ENCODE results near the gene MAP2K7. TPM values are rescaled to one million over a fixed set of nuclear protein-coding genes. Genes with fewer than 3 reads are reported as not detected.

Gene MAP2K7
- total RNA-seq, result 10 to 100 TPM; 36.8 to 37.0 TPM

- Mint-ChIP-seq H3K27me3 (no peaks in the 10 kb centered on the region), H3K36me3 (ENCODE audit: low read depth) (peaks cover 15% of the 10 kb centered on the region), H3K9me3 (no peaks in the 10 kb centered on the region), H3K4me1 (ENCODE audit: low read depth) (peaks cover 18% of the 10 kb centered on the region), H3K4me3 (peak within 1 kb of the TSS; percentile 89), H3K27ac (peak within 1 kb of the TSS; percentile 91)
- peak; percentile 54 for TF ChIP-seq CTCF (IDR thresholded peaks at IDR 0.05)
- intact Hi-C loops (cut with micrococcal nuclease), result no loop called here
- ATAC-seq (peak; percentile 92), DNase-seq (peak; percentile 100)
- ChIA-PET CTCF (interaction anchor here (0.6 to 1.5 kb wide), 9 partner anchors 14 to 306 kb away, joined by 3 to 10 read pairs (median 4); partner anchors contain the start of genes CTXN1, SNAPC2 and TIMM44), POLR2A (interaction anchor here (0.9 to 1.6 kb wide), 4 partner anchors 11 to 21 kb away, joined by 3 to 13 read pairs (median 9); partner anchors contain the start of genes SNAPC2 and TGFBR3L)
Observed at GRCh38 chr19:7903244-7904073, at the start of gene MAP2K7. Gene MAP2K7 (plus strand): TSS chr19:7903877. CDS start chr19:7903945, 68 bp downstream.

GRCh38 chr19:7855426-7856108 is 48.1 kb upstream of the MAP2K7 start:
- TF ChIP-seq CTCF (IDR thresholded peaks at IDR 0.05), result no peak
- H3K27me3 Mint-ChIP-seq, result peaks cover 6% of the 10 kb centered on the region
- no peak overlapping the region for H3K4me3 Mint-ChIP-seq
- no peak overlapping the region for H3K27ac Mint-ChIP-seq
- no peaks in the 10 kb centered on the region for H3K9me3 Mint-ChIP-seq
- ATAC-seq (no peak), DNase-seq (no peak)
- intact Hi-C loops (cut with micrococcal nuclease), result loop anchor here (10.0 kb wide), 1 partner anchor 69 kb away; the partner anchor contains the start of genes CTXN1 and SNAPC2
- ChIA-PET POLR2A (no interaction called here), CTCF (interaction anchor here (0.6 kb wide), 1 partner anchor 14 kb away, joined by 3 read pairs; no protein-coding TSS in a partner anchor)
- H3K36me3 Mint-ChIP-seq (ENCODE audit: low read depth), result no peaks in the 10 kb centered on the region
- H3K4me1 Mint-ChIP-seq (ENCODE audit: low read depth), result peaks cover 5% of the 10 kb centered on the region

GRCh38 chr19:7856109-7856591 is 47.5 kb upstream of the MAP2K7 start:
- Mint-ChIP-seq H3K27ac (no peak overlapping the region), H3K36me3 (ENCODE audit: low read depth) (no peaks in the 10 kb centered on the region), H3K27me3 (peaks cover 8% of the 10 kb centered on the region), H3K4me3 (no peak overlapping the region), H3K9me3 (no peaks in the 10 kb centered on the region), H3K4me1 (ENCODE audit: low read depth) (peaks cover 5% of the 10 kb centered on the region)
- no peak for TF ChIP-seq CTCF (IDR thresholded peaks at IDR 0.05)
- intact Hi-C loops (cut with micrococcal nuclease), result loop anchor here (10.0 kb wide), 1 partner anchor 69 kb away; the partner anchor contains the start of genes CTXN1 and SNAPC2
- no peak for ATAC-seq
- ChIA-PET CTCF (no interaction called here), POLR2A (interaction anchor here (1.3 kb wide), 1 partner anchor 13 kb away, joined by 3 read pairs; no protein-coding TSS in a partner anchor)
- DNase-seq, result no peak

- Mint-ChIP-seq H3K4me1 (ENCODE audit: low read depth) (peaks cover 7% of the 10 kb centered on the region), H3K27ac (no peak overlapping the region), H3K36me3 (ENCODE audit: low read depth) (no peaks in the 10 kb centered on the region), H3K9me3 (no peaks in the 10 kb centered on the region), H3K27me3 (peaks cover 12% of the 10 kb centered on the region), H3K4me3 (no peak overlapping the region)
- intact Hi-C loops (cut with micrococcal nuclease), result loop anchor here (10.0 kb wide), 1 partner anchor 68 kb away; the partner anchor contains the start of genes CTXN1 and SNAPC2
- ChIA-PET POLR2A (interaction anchor here (0.5 to 1.3 kb wide), 2 partner anchors 12 to 69 kb away, joined by 3 read pairs; no protein-coding TSS in a partner anchor), CTCF (interaction anchor here (1.0 to 2.5 kb wide), 3 partner anchors 12 to 72 kb away, joined by 3 to 8 read pairs (median 3); no protein-coding TSS in a partner anchor)
- no peak for DNase-seq
- TF ChIP-seq CTCF (IDR thresholded peaks at IDR 0.05), result no peak
- no peak for ATAC-seq
Observed at GRCh38 chr19:7856679-7857663, 46.7 kb upstream of the MAP2K7 start.
